A549 (cell line): ENCODE results near the gene NPAT.

Source experiments
- CEBPB ChIP-seq, 2 experiments: fragments of >200 bp in 1 of 2; sonication (Bioruptor Twin) in 1 of 2; formaldehyde crosslinking in 1 of 2; IDR thresholded peaks; 2 replicates each; pipeline ENCODE4 v1.6.1; 2012 to 2016
- CHD4 ChIP-seq: fragments of 200-600 bp; sonication (generic); IDR thresholded peaks from 2 replicates; pipeline ENCODE4 v1.6.1; 2016; ENCODE audit warnings: antibody characterized with exemption, mild to moderate bottlenecking, borderline replicate concordance
- EHMT2 ChIP-seq: fragments of 200-600 bp; sonication (generic); IDR thresholded peaks from 2 replicates; pipeline ENCODE4 v1.6.1; 2016; ENCODE audit warnings: antibody characterized with exemption, low read depth, mild to moderate bottlenecking, moderate library complexity
- EP300 ChIP-seq, 2 experiments: fragments of >200 bp; sonication (Bioruptor Twin); formaldehyde crosslinking; IDR thresholded peaks; 2 replicates in 1 of 2; 3 replicates in 1 of 2; pipeline ENCODE4 v1.6.1; 2016 to 2017
- HOXB13 ChIP-seq: fragments of 250-450 bp; sonication (Bioruptor Pico); IDR thresholded peaks from 2 replicates; pipeline ENCODE4 v1.5.0; 2020; ENCODE audit warnings: low read depth, mild to moderate bottlenecking, moderate library complexity
- JUN ChIP-seq, 2 experiments: fragments of >200 bp; sonication (Bioruptor Twin); formaldehyde crosslinking; IDR thresholded peaks; 2 replicates in 1 of 2; 3 replicates in 1 of 2; pipeline ENCODE4 v1.6.1; 2016 to 2017
- POLR2A ChIP-seq: IDR thresholded peaks from 2 replicates; pipeline ENCODE4 v1.6.1; 2012; ENCODE audit warnings: mild to moderate bottlenecking, low read length
- RAD21 ChIP-seq, 2 experiments: fragments of >200 bp in 1 of 2; sonication (Bioruptor Twin) in 1 of 2; formaldehyde crosslinking in 1 of 2; IDR thresholded peaks in 1 of 2; conservative IDR thresholded peaks in 1 of 2; 2 replicates in 1 of 2; 3 replicates in 1 of 2; pipeline ENCODE4 v1.6.1; 2012 to 2018; ENCODE audit warnings: inconsistent platforms in 1 of 2
- RARB ChIP-seq: fragments of 250-450 bp; sonication (Bioruptor Pico); IDR thresholded peaks from 2 replicates; pipeline ENCODE4 v1.8.0; 2021; ENCODE audit warnings: mild to moderate bottlenecking, moderate library complexity
- ZNF302 ChIP-seq: fragments of 250-450 bp; sonication (Bioruptor Pico); IDR thresholded peaks from 2 replicates; pipeline ENCODE4 v1.9.0; 2021; ENCODE audit warnings: inconsistent platforms, mild to moderate bottlenecking, moderate library complexity
- TF ChIP-seq, protein P1 (sequence below): fragments of 200-600 bp; sonication (generic); IDR thresholded peaks from 2 replicates; pipeline ENCODE4 v1.6.1; 2016; ENCODE audit warnings: antibody characterized with exemption, mild to moderate bottlenecking, moderate library complexity
- TF ChIP-seq, protein P2 (sequence below): fragments of >200 bp; sonication (Bioruptor Twin); formaldehyde crosslinking; IDR thresholded peaks from 3 replicates; pipeline ENCODE4 v1.5.1; 2016
- TF ChIP-seq, protein P3 (sequence below): IDR thresholded peaks from 2 replicates; pipeline ENCODE4 v1.6.1; 2012
- TF ChIP-seq, protein P4 (sequence below): fragments of 450-650 bp; IDR thresholded peaks from 2 replicates; pipeline ENCODE4 v1.6.1; 2014; ENCODE audit warnings: antibody characterized with exemption

DNA sequence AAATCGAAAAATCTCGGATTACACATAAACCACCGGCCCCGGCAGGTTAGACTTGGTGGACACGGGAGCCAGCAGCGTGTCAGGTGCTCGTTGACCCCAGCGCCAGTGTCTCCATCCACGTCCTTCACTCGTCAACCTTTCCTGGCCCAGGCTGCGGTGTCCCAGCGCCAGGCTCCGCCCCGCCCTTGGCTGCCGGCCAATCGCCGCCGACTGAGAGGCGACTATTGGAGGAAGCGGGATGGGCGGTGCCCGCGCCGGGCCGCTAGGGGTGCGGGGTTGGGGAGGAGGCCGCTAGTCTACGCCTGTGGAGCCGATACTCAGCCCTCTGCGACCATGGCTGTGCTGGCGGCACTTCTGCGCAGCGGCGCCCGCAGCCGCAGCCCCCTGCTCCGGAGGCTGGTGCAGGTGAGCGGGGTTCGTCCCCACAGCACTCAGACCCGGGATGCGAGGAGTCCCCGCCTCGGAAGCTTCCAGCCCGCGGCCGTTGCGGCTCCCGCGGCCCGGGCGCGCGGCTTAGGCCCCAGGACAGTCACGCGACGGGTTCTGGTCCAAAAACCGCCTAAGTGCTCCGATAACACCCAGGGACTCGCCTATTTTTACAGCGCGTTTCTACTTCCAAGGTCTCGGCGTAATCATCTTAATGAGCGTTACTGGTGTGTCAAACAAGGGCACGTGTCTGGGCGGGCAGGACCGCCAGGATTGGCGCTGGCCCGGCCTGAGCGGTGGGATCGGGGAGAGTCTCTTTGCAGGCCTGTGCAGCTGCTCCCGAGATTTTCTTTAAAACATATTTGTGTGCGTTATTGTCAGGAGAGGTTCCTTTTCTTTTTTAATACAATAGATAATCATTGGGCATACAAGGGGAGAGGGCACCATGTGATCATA lies 100.9 kb downstream of the NPAT start, which contains the start of gene ACAT1:
- TF ChIP-seq JUN (IDR thresholded peaks at IDR 0.05) (peak in 1 of 2 experiments; percentile 65; a peak in 2 of 5 replicates), EHMT2 (no peak), HOXB13 (no peak), EP300 (IDR thresholded peaks at IDR 0.05) (no peak), RARB (no peak), POLR2A (peak; percentile 72), ZNF302 (CRISPR knock-in tag) (no peak), RAD21 (conservative IDR thresholded peaks at IDR 0.05 in 1 of 2, IDR thresholded peaks at IDR 0.05 in 1 of 2) (no peak), CHD4 (no peak), CEBPB (IDR thresholded peaks at IDR 0.05) (no peak)
- TF ChIP-seq, protein P1, sequence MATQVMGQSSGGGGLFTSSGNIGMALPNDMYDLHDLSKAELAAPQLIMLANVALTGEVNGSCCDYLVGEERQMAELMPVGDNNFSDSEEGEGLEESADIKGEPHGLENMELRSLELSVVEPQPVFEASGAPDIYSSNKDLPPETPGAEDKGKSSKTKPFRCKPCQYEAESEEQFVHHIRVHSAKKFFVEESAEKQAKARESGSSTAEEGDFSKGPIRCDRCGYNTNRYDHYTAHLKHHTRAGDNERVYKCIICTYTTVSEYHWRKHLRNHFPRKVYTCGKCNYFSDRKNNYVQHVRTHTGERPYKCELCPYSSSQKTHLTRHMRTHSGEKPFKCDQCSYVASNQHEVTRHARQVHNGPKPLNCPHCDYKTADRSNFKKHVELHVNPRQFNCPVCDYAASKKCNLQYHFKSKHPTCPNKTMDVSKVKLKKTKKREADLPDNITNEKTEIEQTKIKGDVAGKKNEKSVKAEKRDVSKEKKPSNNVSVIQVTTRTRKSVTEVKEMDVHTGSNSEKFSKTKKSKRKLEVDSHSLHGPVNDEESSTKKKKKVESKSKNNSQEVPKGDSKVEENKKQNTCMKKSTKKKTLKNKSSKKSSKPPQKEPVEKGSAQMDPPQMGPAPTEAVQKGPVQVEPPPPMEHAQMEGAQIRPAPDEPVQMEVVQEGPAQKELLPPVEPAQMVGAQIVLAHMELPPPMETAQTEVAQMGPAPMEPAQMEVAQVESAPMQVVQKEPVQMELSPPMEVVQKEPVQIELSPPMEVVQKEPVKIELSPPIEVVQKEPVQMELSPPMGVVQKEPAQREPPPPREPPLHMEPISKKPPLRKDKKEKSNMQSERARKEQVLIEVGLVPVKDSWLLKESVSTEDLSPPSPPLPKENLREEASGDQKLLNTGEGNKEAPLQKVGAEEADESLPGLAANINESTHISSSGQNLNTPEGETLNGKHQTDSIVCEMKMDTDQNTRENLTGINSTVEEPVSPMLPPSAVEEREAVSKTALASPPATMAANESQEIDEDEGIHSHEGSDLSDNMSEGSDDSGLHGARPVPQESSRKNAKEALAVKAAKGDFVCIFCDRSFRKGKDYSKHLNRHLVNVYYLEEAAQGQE: no peak
- TF ChIP-seq, protein P2, sequence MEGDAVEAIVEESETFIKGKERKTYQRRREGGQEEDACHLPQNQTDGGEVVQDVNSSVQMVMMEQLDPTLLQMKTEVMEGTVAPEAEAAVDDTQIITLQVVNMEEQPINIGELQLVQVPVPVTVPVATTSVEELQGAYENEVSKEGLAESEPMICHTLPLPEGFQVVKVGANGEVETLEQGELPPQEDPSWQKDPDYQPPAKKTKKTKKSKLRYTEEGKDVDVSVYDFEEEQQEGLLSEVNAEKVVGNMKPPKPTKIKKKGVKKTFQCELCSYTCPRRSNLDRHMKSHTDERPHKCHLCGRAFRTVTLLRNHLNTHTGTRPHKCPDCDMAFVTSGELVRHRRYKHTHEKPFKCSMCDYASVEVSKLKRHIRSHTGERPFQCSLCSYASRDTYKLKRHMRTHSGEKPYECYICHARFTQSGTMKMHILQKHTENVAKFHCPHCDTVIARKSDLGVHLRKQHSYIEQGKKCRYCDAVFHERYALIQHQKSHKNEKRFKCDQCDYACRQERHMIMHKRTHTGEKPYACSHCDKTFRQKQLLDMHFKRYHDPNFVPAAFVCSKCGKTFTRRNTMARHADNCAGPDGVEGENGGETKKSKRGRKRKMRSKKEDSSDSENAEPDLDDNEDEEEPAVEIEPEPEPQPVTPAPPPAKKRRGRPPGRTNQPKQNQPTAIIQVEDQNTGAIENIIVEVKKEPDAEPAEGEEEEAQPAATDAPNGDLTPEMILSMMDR: no peak
- TF ChIP-seq, protein P3, sequence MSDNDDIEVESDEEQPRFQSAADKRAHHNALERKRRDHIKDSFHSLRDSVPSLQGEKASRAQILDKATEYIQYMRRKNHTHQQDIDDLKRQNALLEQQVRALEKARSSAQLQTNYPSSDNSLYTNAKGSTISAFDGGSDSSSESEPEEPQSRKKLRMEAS: peak; percentile 80
- TF ChIP-seq, protein P4, sequence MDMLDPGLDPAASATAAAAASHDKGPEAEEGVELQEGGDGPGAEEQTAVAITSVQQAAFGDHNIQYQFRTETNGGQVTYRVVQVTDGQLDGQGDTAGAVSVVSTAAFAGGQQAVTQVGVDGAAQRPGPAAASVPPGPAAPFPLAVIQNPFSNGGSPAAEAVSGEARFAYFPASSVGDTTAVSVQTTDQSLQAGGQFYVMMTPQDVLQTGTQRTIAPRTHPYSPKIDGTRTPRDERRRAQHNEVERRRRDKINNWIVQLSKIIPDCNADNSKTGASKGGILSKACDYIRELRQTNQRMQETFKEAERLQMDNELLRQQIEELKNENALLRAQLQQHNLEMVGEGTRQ: no peak; the same call in 1 of the 2 replicates
